Retina (tissue), 1 donor: Measurements from ENCODE around the gene CXCL17.
"Not testable (repeated sequence)": the region's sequence is repeated elsewhere in the genome, so short reads cannot be mapped to it uniquely, and the experiment has no call there.

Experiments
- DNase-seq: peaks from one replicate; pipeline ENCODE4 v3.0.0-alpha.2; 2016

The CXCL17 gene

GRCh38 chr19:42442833-42443232, at the start of gene CXCL17:
TSS of gene CXCL17 (minus strand) at chr19:42442946. CDS start at chr19:42442832, 114 bp downstream.
- DNase-seq = no peak

DNA sequence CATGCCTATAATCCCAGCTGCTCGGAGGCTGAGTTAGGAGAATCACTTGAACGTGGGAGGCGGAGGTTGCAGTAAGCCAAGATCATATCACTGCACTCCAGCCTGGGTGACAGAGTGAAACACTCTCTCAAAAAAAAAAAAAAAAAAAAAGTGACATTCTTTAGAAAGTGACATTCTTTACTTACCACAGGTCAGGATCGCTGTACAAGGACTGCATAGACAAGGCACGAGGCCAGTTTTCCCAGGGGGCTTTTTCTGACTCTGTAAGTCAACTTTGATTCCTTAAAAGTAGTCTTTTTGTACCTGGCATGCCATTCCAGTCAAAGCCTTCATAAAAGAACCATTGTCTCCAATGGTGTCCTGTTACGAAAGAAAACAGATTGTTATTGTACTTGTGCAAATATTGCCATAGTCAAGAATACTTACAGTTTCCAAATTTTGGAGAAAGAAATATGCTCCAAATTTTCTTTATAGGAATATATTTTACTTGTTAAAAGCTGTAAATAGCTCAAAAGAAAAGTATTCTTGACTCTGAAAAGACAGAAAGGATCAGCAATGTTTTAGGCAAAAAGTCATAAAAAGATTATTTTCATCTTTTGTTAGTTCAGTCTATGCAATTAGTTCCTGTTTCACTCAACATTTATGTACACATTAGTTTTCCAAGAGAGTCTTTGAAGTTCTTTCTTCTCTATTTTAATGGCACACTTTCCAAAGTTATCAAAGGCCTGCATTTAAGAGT, 46.2 kb upstream of the CXCL17 start:
- DNase-seq = no peak

GRCh38 chr19:42487798-42488178, 45.0 kb upstream of the CXCL17 start:
- DNase-seq = no peak

DNA sequence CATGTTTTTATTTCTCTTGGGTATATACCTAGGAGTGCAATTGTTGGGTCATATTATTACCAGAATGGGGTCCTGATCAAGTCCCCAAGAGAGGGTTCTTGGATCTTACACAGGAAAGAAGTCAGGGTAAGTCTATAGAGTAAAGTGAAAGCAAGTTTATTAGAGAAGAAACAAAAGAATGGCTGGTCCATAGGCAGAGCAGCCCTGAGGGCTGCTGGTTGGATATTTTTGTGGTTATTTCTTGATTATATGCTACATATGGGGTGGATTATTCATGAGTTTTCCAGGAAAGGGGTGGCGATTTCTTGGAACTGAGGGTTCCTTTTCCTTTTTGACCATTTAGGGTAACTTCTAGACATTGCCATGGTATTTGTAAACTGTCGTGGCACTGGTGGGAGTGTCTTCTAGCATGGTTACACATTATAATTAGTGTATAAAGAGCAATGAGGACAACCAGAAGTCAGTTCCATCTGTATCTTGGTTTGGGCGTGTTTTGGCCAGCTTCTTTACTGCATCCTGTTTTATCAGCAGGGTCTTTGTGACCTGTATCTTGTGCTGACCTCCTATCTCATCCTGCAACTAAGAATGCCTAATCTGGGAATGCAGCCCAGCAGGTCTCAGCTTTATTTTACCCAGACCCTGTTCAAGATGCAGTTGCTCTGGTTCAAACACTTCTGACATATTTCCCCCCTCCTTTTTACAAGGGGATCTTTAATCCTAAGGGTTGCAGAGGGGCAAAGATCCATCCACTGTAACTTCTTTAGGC, 44.5 kb upstream of the CXCL17 start:
- DNase-seq = no peak

GRCh38 chr19:42485036-42485435, 42.3 kb upstream of the CXCL17 start:
- not testable (repeated sequence) for DNase-seq

- DNase-seq = no peak
Measured at GRCh38 chr19:42480335-42481095, 37.8 kb upstream of the CXCL17 start.

GRCh38 chr19:42479736-42480135, 37.0 kb upstream of the CXCL17 start:
- no peak for DNase-seq

DNA sequence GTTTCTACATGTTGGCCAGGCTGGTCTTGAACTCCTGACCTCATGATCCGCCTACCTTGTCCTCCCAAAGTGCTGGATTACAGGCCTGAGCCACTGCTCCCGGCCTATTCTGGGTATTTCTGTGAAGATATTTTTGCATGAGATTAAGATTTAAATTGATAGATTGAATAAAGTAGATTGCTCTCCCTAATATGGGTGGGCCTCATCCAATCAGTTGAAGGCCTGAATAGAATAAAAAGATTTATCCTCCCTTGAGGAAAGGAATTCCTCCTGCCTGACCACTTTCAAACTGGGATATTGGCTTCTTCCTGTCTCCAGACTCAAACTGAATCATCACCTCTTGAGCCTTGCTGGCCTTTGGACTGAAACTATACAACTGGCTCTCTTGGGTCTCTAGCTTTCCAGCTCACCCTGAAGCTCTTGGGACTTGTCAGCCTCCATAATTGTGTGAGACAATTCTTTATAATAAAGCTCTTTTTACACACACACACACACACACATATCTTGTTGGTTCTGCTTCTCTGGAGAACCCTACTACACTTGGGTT, 36.1 kb upstream of the CXCL17 start:
- DNase-seq = no peak

DNA sequence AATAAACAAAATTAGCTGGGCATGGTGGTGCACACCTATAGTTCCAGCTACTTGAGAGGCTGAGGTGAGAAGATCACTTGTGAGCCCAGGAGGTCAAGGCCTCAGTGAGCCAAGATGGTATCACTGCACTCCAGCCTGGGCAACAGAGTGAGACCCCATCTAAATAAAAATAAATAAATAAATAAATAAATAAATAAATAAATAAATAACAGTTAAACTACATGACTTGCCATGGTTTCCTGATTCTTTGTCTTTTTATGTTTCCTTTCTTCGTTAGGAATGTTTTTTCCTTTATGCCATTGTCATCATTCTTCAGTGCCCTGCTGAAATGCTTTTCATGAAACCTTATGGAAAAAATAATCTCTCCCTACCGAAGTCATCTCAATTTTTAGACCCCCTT, 35.2 kb upstream of the CXCL17 start:
- no peak for DNase-seq

DNA sequence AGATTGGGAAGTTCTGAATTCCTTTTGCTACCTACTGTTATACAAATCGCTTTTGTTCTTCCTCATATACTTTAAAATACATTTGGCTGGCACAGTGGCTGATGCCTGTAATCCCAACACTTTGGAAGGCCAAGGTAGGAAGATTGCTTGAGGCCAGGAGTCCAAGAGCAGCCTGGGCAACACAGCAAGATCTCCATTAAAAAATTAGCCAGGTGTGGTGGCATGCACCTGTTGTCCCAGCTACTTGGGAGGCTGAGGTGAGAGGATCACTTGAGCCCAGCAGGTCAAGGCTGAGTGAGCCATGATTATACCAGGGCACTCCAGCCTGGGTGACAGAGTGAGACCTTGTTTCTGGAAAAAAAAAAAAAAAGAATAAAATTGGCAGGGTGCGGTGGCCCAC, 34.4 kb upstream of the CXCL17 start:
- DNase-seq = no peak

GRCh38 chr19:42475366-42475765, 32.6 kb upstream of the CXCL17 start:
- no peak for DNase-seq

DNA sequence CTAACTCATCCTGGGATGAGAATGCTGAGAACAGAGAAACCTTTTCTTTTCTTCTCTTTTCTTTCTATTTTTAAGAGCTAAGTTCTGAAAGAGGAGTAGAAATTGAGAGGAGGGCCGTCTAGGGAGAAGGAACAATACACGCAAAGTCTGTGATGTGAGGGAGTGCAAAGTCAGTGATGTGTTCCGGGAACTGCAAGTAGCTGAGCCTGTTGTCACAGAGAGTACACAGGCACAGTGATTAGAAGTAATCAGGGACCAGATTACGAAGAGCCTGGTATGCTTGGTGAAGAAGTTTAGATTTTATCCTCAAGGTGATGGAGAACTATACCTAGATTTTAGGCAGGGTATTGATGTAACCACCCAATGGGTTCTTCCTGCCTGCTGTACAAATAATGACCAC, 32.0 kb upstream of the CXCL17 start:
- no peak for DNase-seq

GRCh38 chr19:42473686-42474085, 30.9 kb upstream of the CXCL17 start:
- no peak for DNase-seq

DNA sequence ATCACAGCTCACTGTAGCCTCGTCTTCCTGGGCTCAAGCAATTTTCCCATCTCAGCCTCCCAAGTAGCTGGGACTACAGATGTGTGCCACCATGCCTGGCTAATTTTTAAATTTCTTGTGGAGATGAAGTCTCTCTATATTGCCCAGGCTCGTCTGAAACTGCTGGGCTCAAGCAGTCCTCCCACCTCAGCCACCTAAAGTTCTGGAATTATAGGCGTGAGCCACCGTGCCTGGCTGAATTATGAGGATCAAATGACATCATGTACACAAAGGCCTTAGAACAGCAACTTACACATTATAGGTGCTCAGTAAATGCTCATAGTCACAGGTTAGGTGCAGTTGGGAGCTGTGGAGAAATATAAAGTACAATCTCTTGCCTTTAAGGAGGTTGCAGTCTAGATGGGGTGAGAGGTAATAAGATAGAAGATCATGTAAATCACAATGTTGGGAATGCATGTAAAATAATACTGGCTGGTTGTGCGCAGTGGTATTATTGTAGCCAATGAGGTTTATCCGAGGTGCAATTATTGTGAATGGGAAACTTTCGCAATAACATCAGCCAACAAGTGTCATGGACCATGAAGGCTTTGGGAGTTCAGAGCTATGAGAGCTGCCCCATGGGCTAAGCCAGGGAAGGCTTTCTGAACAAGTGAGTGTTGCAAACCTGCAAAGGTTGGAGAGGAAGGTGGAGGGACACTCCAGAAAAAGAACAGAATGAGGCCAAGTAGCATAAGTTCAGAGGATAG, 29.8 kb upstream of the CXCL17 start:
- no peak for DNase-seq

- no peak for DNase-seq
Measured at GRCh38 chr19:42471554-42472249, 29.0 kb upstream of the CXCL17 start.

GRCh38 chr19:42469311-42470235, 26.8 kb upstream of the CXCL17 start:
- no peak for DNase-seq

DNA sequence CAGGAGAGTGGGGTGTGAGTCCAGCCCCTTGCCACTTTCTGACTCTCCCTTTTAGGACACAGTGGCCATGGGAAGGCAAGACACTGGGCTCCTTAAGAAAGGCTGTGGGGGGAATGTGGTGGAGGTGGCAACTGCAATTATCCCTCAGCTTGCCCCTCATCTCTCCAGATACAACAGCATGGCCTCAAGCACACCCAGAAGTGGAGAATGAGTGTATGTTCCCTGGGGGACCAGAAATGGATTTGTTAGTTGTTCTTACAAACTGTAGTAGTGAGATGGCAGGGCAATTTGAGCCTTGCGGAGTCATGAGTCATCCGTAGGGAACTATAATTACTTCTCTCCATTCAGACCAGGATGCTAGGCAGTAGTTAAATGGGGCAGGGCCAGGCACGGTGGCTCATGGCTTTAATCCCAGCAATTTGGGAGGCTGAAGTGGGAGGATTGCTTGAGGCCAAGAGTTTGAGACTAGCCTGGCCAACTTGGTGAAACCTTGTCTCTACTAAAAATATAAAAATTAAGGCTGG, 25.6 kb upstream of the CXCL17 start:
- no peak for DNase-seq

- no peak for DNase-seq
Measured at GRCh38 chr19:42467183-42467760, 24.5 kb upstream of the CXCL17 start.

DNA sequence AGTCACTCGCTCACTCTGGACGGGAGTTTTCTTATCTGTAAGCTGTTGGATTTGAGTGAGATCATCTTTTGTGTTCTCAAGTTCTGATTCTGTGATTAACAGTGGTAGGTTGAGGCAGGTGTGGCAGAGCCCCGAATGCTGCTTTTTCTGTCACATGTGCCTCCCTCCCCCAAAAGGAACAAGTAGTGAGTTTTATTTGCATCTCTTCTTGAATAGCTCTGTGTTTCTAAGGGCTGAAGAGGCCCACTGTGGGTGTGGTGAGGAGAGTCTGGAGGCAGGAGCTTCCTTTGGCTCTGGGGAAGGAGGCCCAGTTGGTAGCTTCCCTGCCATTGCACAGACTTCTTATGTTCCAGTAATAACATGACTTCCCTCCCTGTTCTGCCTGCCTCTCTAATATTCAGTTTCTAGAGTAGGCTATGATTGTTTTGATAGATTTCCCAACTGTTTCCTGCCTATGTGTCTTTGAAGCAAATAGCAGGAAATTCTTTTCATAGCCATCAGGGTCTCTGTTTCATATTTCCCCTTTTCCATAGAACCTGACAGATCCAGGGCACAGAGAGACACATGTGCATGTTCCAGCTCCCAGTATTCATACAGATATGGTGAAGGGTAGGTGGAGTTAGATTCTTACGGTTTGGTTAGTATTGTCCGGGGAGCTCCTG, 23.9 kb upstream of the CXCL17 start:
- DNase-seq = no peak

- DNase-seq = no peak
Measured at GRCh38 chr19:42465827-42466280, 23.1 kb upstream of the CXCL17 start.
